Right lobe of liver (tissue), 4 donors: ENCODE data around the gene DBH.

Source experiments
- POLR2A ChIP-seq: fragments of 450-650 bp; IDR thresholded peaks from one replicate; pipeline ENCODE4 v1.6.1; 2017; ENCODE audit warnings: antibody characterized with exemption, mild to moderate bottlenecking
- TF ChIP-seq, protein P1 (sequence below), 4 donors: fragments of 200-600 bp in 3 of 4; fragments of 450-650 bp in 1 of 4; IDR thresholded peaks; one replicate each; pipeline versions ENCODE4 v1.5.1 to v1.8.0; 2016 to 2022; ENCODE audit warnings: antibody characterized with exemption in 4 of 4, mild to moderate bottlenecking in 2 of 4
- donor health status: DM: no; HTN: no; CAD: no.
- donor health status: DM: no; HTN: no; CAD: no.
- donor health status: DM: no; HTN: yes; CAD: no.

DNA sequence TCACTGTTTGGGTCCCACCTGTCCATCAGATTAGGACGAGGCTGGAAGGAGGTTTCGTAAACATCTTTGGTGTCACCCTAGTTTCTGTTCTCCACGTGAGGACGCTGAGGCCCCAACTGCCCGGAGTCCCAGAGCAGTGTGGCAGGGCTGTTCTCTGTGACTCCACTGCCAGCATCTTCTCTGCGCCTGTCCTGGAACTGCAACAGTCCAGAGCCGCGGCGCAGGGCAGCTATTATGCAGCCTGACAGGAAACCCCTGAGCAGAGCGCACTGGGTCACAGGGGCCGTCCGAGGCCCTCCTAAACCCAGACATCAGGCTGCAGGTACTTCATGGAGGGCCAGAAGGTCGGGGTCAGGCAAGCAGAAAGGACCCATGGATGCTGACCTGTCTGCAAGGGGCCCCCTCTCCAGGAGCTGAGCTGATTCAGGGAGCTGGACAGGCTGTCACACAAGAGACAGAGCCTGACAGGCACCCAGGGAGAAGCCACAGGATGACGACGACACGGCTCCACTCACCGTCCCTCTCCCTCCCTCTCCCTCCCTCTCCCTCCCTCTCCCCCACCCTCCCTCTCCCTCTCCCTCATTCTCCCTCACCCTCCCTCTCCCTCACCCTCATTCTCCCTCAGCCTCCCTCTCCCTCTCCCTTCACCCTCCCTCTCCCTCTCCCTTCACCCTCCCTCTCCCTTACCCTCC, 31.7 kb downstream of the DBH start:
- TF ChIP-seq, protein P1, sequence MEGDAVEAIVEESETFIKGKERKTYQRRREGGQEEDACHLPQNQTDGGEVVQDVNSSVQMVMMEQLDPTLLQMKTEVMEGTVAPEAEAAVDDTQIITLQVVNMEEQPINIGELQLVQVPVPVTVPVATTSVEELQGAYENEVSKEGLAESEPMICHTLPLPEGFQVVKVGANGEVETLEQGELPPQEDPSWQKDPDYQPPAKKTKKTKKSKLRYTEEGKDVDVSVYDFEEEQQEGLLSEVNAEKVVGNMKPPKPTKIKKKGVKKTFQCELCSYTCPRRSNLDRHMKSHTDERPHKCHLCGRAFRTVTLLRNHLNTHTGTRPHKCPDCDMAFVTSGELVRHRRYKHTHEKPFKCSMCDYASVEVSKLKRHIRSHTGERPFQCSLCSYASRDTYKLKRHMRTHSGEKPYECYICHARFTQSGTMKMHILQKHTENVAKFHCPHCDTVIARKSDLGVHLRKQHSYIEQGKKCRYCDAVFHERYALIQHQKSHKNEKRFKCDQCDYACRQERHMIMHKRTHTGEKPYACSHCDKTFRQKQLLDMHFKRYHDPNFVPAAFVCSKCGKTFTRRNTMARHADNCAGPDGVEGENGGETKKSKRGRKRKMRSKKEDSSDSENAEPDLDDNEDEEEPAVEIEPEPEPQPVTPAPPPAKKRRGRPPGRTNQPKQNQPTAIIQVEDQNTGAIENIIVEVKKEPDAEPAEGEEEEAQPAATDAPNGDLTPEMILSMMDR (IDR thresholded peaks at IDR 0.05), result no peak
- TF ChIP-seq POLR2A, result no peak
